ENCODE data around the gene DPP10.

The DPP10 gene

GRCh38 chr2:114700440-114700839, 258.0 kb downstream of the DPP10 start:
- no peak for ATAC-seq (ENCODE audit: insufficient read depth, low read depth)
- Histone ChIP-seq H3K9me3 (ENCODE audit: insufficient read depth, low read length, severe bottlenecking) (no peaks in the 10 kb centered on the region), H3K4me2 (ENCODE audit: insufficient read depth, low read length) (no peak overlapping the region), H4K20me1 (ENCODE audit: insufficient read depth, low read length) (no peaks in the 10 kb centered on the region), H3K79me2 (ENCODE audit: insufficient read depth, low read length) (no peaks in the 10 kb centered on the region), H3K27ac (ENCODE audit: low read length) (no peak overlapping the region), H3K9ac (ENCODE audit: low read depth, low read length) (no peak overlapping the region), H2AFZ (ENCODE audit: low read depth, low read length) (no peak overlapping the region), H3K27me3 (ENCODE audit: insufficient read depth, low read length, poor library complexity) (no peaks in the 10 kb centered on the region), H3K4me3 (ENCODE audit: low read depth in 1 of 2, low read length in 2 of 2) (no peak overlapping the region), H3K4me1 (ENCODE audit: insufficient read depth, low read length) (no peaks in the 10 kb centered on the region), H3K36me3 (ENCODE audit: insufficient read depth, low read length) (no peaks in the 10 kb centered on the region)
- DNase-seq, result no peak
- no peak for TF ChIP-seq CTCF (IDR thresholded peaks at IDR 0.05; ENCODE audit: borderline replicate concordance, extremely low read depth, low read length, poor library complexity, severe bottlenecking)
- TF ChIP-seq EZH2 (IDR thresholded peaks at IDR 0.05; ENCODE audit: borderline replicate concordance, low read depth, low read length, severe bottlenecking), result no peak

- ATAC-seq (ENCODE audit: insufficient read depth, low read depth) (no peak), DNase-seq (no peak)
- Histone ChIP-seq H3K27ac (ENCODE audit: low read length) (no peak overlapping the region), H4K20me1 (ENCODE audit: insufficient read depth, low read length) (no peaks in the 10 kb centered on the region), H3K79me2 (ENCODE audit: insufficient read depth, low read length) (no peaks in the 10 kb centered on the region), H3K9ac (ENCODE audit: low read depth, low read length) (no peak overlapping the region), H3K4me1 (ENCODE audit: insufficient read depth, low read length) (no peaks in the 10 kb centered on the region), H3K9me3 (ENCODE audit: insufficient read depth, low read length, severe bottlenecking) (no peaks in the 10 kb centered on the region), H3K4me3 (ENCODE audit: low read depth in 1 of 2, low read length in 2 of 2) (no peak overlapping the region), H3K27me3 (ENCODE audit: insufficient read depth, low read length, poor library complexity) (no peaks in the 10 kb centered on the region), H2AFZ (ENCODE audit: low read depth, low read length) (no peak overlapping the region), H3K36me3 (ENCODE audit: insufficient read depth, low read length) (no peaks in the 10 kb centered on the region), H3K4me2 (ENCODE audit: insufficient read depth, low read length) (no peak overlapping the region)
- TF ChIP-seq CTCF (IDR thresholded peaks at IDR 0.05; ENCODE audit: borderline replicate concordance, extremely low read depth, low read length, poor library complexity, severe bottlenecking), result no peak
- TF ChIP-seq EZH2 (IDR thresholded peaks at IDR 0.05; ENCODE audit: borderline replicate concordance, low read depth, low read length, severe bottlenecking), result no peak
Measured at GRCh38 chr2:114709936-114710850, 267.8 kb downstream of the DPP10 start.

GRCh38 chr2:114714313-114714712, 271.9 kb downstream of the DPP10 start:
- TF ChIP-seq EZH2 (IDR thresholded peaks at IDR 0.05; ENCODE audit: borderline replicate concordance, low read depth, low read length, severe bottlenecking) (no peak), CTCF (IDR thresholded peaks at IDR 0.05; ENCODE audit: borderline replicate concordance, extremely low read depth, low read length, poor library complexity, severe bottlenecking) (no peak)
- DNase-seq (no peak), ATAC-seq (ENCODE audit: insufficient read depth, low read depth) (no peak)
- H3K9me3 ChIP-seq (ENCODE audit: insufficient read depth, low read length, severe bottlenecking), result no peaks in the 10 kb centered on the region
- no peak overlapping the region for H3K4me2 ChIP-seq (ENCODE audit: insufficient read depth, low read length)
- no peak overlapping the region; the same call in 1 of the 2 replicates for H2AFZ ChIP-seq (ENCODE audit: low read depth, low read length)
- H3K4me3 ChIP-seq (ENCODE audit: low read depth in 1 of 2, low read length in 2 of 2), result no peak overlapping the region
- no peak overlapping the region for H3K9ac ChIP-seq (ENCODE audit: low read depth, low read length)
- H4K20me1 ChIP-seq (ENCODE audit: insufficient read depth, low read length), result no peaks in the 10 kb centered on the region
- no peaks in the 10 kb centered on the region for H3K4me1 ChIP-seq (ENCODE audit: insufficient read depth, low read length)
- no peaks in the 10 kb centered on the region for H3K36me3 ChIP-seq (ENCODE audit: insufficient read depth, low read length)
- no peak overlapping the region for H3K27ac ChIP-seq (ENCODE audit: low read length)
- no peaks in the 10 kb centered on the region for H3K27me3 ChIP-seq (ENCODE audit: insufficient read depth, low read length, poor library complexity)
- H3K79me2 ChIP-seq (ENCODE audit: insufficient read depth, low read length), result no peaks in the 10 kb centered on the region

Measured in DND-41 (cell line).